Measurements from ENCODE around the gene VPS8.

Gene VPS8

GRCh38 chr3:185056908-185057307, 244.9 kb downstream of the VPS8 start:
- no peak overlapping the region for H3K4me3 ChIP-seq (ENCODE audit: low read depth, low read length)
- TF ChIP-seq CTCF (IDR thresholded peaks at IDR 0.05; ENCODE audit: low read depth, low read length): no peak

GRCh38 chr3:185057829-185058228, 245.9 kb downstream of the VPS8 start:
- H3K4me3 ChIP-seq (ENCODE audit: low read depth, low read length): no peak overlapping the region

GRCh38 chr3:185058796-185059195, 246.8 kb downstream of the VPS8 start:
- no peak overlapping the region for H3K4me3 ChIP-seq (ENCODE audit: low read depth, low read length)
- TF ChIP-seq CTCF (IDR thresholded peaks at IDR 0.05; ENCODE audit: low read depth, low read length): no peak

More at GRCh38 chr3:185057829-185058228, 245.9 kb downstream of the VPS8 start:
- TF ChIP-seq CTCF (IDR thresholded peaks at IDR 0.05; ENCODE audit: low read depth, low read length): no peak

GRCh38 chr3:185059766-185060165, 247.8 kb downstream of the VPS8 start:
- no peak overlapping the region for H3K4me3 ChIP-seq (ENCODE audit: low read depth, low read length)
- TF ChIP-seq CTCF (IDR thresholded peaks at IDR 0.05; ENCODE audit: low read depth, low read length): no peak

- H3K4me3 ChIP-seq (ENCODE audit: low read depth, low read length): no peak overlapping the region
- no peak for TF ChIP-seq CTCF (IDR thresholded peaks at IDR 0.05; ENCODE audit: low read depth, low read length)
Observed at GRCh38 chr3:185060655-185061054, 248.7 kb downstream of the VPS8 start.

- H3K4me3 ChIP-seq (ENCODE audit: low read depth, low read length): no peak overlapping the region
- no peak for TF ChIP-seq CTCF (IDR thresholded peaks at IDR 0.05; ENCODE audit: low read depth, low read length)
Observed at GRCh38 chr3:185062191-185062590, 250.2 kb downstream of the VPS8 start.

GRCh38 chr3:185063431-185063830, 251.5 kb downstream of the VPS8 start:
- no peak for TF ChIP-seq CTCF (IDR thresholded peaks at IDR 0.05; ENCODE audit: low read depth, low read length)
- no peak overlapping the region for H3K4me3 ChIP-seq (ENCODE audit: low read depth, low read length)

Measured in WI38 (cell line).